ENCODE measurements around the gene GPRC5B. TPM values are rescaled to one million over a fixed set of nuclear protein-coding genes. Genes with fewer than 3 reads are reported as not detected.

Gene GPRC5B
- total RNA-seq, 1 donor from 2014 or later: 38.6 TPM

DNA sequence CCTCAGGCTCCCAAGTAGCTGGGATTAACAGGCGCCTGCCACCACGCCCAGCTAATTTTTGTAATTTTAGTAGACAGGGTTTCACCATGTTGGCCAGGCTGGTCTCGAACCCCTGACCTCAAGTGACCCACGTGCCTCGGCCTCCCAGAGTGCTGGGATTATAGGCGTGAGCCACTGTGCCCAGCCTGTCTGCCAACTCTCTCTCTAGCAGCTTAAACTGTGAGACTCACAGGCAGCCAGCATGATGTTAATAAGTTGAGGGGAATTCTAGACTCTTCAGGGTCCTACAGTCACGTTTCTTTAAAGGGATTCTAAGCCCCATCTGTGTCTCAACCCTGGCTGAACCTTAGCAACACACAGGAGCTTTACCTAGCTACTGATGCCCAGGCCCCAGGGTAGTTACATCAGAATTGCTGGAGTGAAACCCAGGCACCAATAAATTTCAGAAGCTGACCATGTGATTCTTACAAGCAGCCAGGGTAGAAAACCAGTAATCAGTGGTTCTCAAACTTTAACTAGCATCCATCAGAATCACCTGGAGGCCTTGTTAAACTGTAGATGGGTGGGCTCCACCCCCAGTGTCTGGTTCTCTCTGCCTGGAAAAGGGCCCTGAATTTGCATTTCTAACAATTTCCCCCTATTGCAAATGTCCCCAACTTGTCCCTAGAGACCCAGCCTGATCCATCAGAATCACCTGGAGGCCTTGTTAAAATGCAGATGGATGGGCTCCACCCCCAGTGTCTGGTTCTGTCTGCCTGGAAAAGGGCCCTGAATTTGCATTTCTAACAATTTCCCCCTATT, 30.7 kb downstream of the GPRC5B start:
- peaks cover 4 to 12% (median 8%) of the 10 kb centered on the region in 3 donors for H3K36me3 ChIP-seq (ENCODE audit: control insufficient read depth in 3 of 3, insufficient read depth in 3 of 3, low read length in 3 of 3)
- no peaks in the 10 kb centered on the region for H3K27me3 ChIP-seq (ENCODE audit: control insufficient read depth in 3 of 3, insufficient read depth in 3 of 3, low read length in 3 of 3)
- no peak overlapping the region for H3K9ac ChIP-seq (ENCODE audit: low read depth in 1 of 3, low read length in 3 of 3)
- H3K4me3 ChIP-seq (ENCODE audit: low read length in 3 of 3): no peak overlapping the region
- peaks cover 11 to 20% (median 14%) of the 10 kb centered on the region in 3 donors for H3K4me1 ChIP-seq (ENCODE audit: control insufficient read depth in 3 of 3, insufficient read depth in 3 of 3, low read length in 3 of 3)
- no peaks in the 10 kb centered on the region for H3K9me3 ChIP-seq (ENCODE audit: control insufficient read depth in 3 of 3, low read length in 3 of 3)
- no peak overlapping the region for H3K27ac ChIP-seq (ENCODE audit: low read depth, low read length)

DNA sequence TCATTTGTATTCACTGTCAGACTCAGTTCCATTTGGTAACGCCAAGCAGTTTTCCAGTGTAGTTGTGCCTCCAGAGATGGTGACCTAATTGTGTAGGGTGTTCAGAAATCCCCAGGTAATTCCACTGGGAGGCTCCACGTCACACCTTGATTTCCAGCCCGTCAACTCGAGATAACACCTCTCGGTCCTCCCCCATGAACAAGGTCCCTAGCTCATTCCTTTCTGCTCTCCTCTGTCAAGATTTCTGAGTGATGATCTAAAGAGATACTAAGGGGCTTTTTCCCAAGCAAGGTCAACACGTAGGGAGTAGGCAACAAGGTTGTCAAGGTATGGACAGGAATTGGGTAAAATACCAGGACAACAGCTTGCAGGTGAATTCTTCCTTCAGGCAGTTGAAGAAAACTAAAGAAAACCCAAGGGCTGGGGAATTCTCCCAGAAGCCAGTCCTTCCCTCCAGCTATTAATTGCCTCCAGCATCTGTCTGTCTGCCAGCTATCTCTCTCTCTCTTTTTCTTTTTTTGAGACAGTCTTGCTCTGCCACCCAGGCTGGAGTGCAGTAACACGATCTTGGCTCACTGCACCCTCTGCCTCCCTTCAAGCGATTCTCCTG, 31.4 kb downstream of the GPRC5B start:
- Histone ChIP-seq H3K9me3 (ENCODE audit: control insufficient read depth in 3 of 3, low read length in 3 of 3) (no peaks in the 10 kb centered on the region), H3K27ac (ENCODE audit: low read depth, low read length) (no peak overlapping the region), H3K4me3 (ENCODE audit: low read length in 3 of 3) (no peak overlapping the region), H3K9ac (ENCODE audit: low read depth in 1 of 3, low read length in 3 of 3) (no peak overlapping the region), H3K27me3 (ENCODE audit: control insufficient read depth in 3 of 3, insufficient read depth in 3 of 3, low read length in 3 of 3) (no peaks in the 10 kb centered on the region), H3K4me1 (ENCODE audit: control insufficient read depth in 3 of 3, insufficient read depth in 3 of 3, low read length in 3 of 3) (peaks cover 11 to 20% (median 14%) of the 10 kb centered on the region in 3 donors), H3K36me3 (ENCODE audit: control insufficient read depth in 3 of 3, insufficient read depth in 3 of 3, low read length in 3 of 3) (peaks cover 3 to 10% (median 4%) of the 10 kb centered on the region in 3 donors)

DNA sequence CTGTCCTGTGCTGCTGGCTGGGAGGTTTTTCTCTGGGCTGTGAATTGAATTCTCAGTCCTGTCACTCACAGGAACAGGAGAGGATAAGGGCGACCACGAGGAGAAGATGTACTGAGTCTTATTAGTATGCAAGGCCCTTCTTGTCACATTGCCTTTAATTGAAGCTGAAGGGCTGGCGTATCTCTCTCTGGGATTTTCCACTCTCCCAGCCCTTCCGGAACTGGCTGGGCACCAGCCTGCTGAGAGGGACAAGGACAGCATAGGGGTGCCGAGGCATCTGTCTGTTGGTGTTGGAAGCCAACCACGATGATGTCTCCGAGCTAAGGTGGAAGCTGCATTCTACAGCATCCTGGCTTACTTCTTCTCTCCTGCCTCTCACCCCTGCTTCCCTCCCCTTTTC, 33.2 kb downstream of the GPRC5B start:
- no peak overlapping the region for H3K4me3 ChIP-seq (ENCODE audit: low read length in 3 of 3)

DNA sequence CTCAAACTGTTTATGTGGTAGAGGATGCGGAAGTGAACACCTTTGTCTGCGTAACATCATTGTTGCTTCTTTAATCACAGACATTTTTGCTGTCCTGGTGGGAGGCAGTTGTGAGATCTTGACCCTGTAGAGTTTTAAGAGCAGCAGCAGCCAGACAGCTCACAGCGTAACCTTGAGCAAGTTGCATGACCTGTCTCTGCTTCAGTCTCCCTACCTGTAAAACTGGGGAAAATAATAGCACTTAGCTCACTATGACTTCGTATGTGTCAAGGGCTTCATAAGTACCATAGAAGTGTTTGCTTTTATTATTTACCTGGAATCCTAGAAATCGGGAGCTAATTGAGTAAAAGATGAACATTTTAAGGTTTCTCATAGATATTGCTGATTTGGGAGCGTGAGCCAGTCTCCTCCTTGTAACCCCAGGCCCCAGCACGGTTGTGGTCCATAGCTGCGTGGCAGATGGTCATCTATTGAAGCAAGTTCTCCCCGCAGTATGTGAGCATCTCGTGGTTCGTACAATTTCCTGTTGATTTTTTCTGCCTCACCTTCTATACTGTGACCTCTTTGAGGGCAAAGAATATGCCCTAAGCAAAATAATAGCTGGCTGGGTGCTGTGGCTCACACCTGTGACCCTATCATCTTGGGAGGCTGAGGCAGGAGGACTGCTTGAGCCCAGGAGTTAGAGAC, 34.4 kb downstream of the GPRC5B start:
- Histone ChIP-seq H3K27ac (ENCODE audit: low read depth, low read length) (no peak overlapping the region), H3K9me3 (ENCODE audit: control insufficient read depth in 3 of 3, low read length in 3 of 3) (no peaks in the 10 kb centered on the region), H3K4me3 (ENCODE audit: low read length in 3 of 3) (no peak overlapping the region), H3K27me3 (ENCODE audit: control insufficient read depth in 3 of 3, insufficient read depth in 3 of 3, low read length in 3 of 3) (no peaks in the 10 kb centered on the region), H3K36me3 (ENCODE audit: control insufficient read depth in 3 of 3, insufficient read depth in 3 of 3, low read length in 3 of 3) (no peaks in the 10 kb centered on the region), H3K9ac (ENCODE audit: low read depth in 1 of 3, low read length in 3 of 3) (no peak overlapping the region), H3K4me1 (ENCODE audit: control insufficient read depth in 3 of 3, insufficient read depth in 3 of 3, low read length in 3 of 3) (peaks cover 11 to 20% (median 14%) of the 10 kb centered on the region in 3 donors)

More for the DNA sequence above, 33.2 kb downstream of the GPRC5B start:
- no peaks in the 10 kb centered on the region for H3K9me3 ChIP-seq (ENCODE audit: control insufficient read depth in 3 of 3, low read length in 3 of 3)
- peak overlapping the region in 1 of 3 donors; percentile 35 for H3K9ac ChIP-seq (ENCODE audit: low read depth in 1 of 3, low read length in 3 of 3)
- peaks cover 11 to 20% (median 14%) of the 10 kb centered on the region in 3 donors for H3K4me1 ChIP-seq (ENCODE audit: control insufficient read depth in 3 of 3, insufficient read depth in 3 of 3, low read length in 3 of 3)
- no peaks in the 10 kb centered on the region for H3K27me3 ChIP-seq (ENCODE audit: control insufficient read depth in 3 of 3, insufficient read depth in 3 of 3, low read length in 3 of 3)
- no peak overlapping the region for H3K27ac ChIP-seq (ENCODE audit: low read depth, low read length)
- peaks cover 0 to 4% (median 4%) of the 10 kb centered on the region in 3 donors for H3K36me3 ChIP-seq (ENCODE audit: control insufficient read depth in 3 of 3, insufficient read depth in 3 of 3, low read length in 3 of 3)

DNA sequence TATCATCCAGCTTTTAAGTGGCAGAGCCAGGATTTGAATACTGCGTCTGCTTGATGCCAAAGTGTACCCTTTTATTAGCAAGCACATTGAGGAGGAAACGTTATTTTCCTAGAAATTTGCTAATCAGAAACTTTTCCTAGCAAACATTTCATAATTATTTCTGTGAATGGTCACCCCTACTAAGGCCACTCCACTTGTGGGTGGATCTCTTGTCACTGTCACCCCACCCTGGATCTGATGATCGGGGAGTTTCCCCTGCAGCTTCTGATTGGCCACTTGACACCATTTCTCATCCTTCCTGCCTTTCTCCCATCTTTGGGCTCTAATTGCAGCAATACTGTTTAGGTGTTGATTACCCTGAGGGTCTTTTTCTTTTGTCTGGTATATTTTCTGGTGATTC, 35.9 kb downstream of the GPRC5B start:
- H3K4me1 ChIP-seq (ENCODE audit: control insufficient read depth in 3 of 3, insufficient read depth in 3 of 3, low read length in 3 of 3): peaks cover 8 to 13% (median 12%) of the 10 kb centered on the region in 3 donors
- no peak overlapping the region for H3K9ac ChIP-seq (ENCODE audit: low read depth in 1 of 3, low read length in 3 of 3)
- no peak overlapping the region for H3K27ac ChIP-seq (ENCODE audit: low read depth, low read length)
- H3K4me3 ChIP-seq (ENCODE audit: low read length in 3 of 3): no peak overlapping the region
- no peaks in the 10 kb centered on the region for H3K36me3 ChIP-seq (ENCODE audit: control insufficient read depth in 3 of 3, insufficient read depth in 3 of 3, low read length in 3 of 3)
- H3K9me3 ChIP-seq (ENCODE audit: control insufficient read depth in 3 of 3, low read length in 3 of 3): no peaks in the 10 kb centered on the region
- H3K27me3 ChIP-seq (ENCODE audit: control insufficient read depth in 3 of 3, insufficient read depth in 3 of 3, low read length in 3 of 3): no peaks in the 10 kb centered on the region

DNA sequence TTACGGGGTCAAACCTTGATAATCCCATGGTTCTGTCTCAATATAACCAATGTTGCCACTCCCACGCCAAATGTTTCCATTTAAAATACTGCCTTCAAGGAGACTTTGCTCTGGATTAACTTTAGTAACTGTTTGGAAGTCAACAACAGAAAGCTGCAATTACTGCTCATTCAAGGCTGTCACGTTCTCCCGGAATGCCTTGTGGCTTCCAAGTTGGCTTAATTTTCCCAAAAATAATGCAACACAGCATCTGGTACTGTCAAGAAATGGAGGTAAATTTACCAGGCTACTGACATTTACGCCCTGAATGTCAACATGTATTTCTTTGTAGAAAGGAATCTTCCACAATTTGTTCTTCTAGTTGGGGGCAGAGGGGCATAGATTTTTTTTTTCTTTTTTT, 38.2 kb downstream of the GPRC5B start:
- Histone ChIP-seq H3K36me3 (ENCODE audit: control insufficient read depth in 3 of 3, insufficient read depth in 3 of 3, low read length in 3 of 3) (no peaks in the 10 kb centered on the region), H3K9ac (ENCODE audit: low read depth in 1 of 3, low read length in 3 of 3) (no peak overlapping the region), H3K27me3 (ENCODE audit: control insufficient read depth in 3 of 3, insufficient read depth in 3 of 3, low read length in 3 of 3) (no peaks in the 10 kb centered on the region), H3K4me3 (ENCODE audit: low read length in 3 of 3) (no peak overlapping the region), H3K4me1 (ENCODE audit: control insufficient read depth in 3 of 3, insufficient read depth in 3 of 3, low read length in 3 of 3) (peaks cover 8 to 13% (median 9%) of the 10 kb centered on the region in 3 donors), H3K27ac (ENCODE audit: low read depth, low read length) (no peak overlapping the region), H3K9me3 (ENCODE audit: control insufficient read depth in 3 of 3, low read length in 3 of 3) (no peaks in the 10 kb centered on the region)

DNA sequence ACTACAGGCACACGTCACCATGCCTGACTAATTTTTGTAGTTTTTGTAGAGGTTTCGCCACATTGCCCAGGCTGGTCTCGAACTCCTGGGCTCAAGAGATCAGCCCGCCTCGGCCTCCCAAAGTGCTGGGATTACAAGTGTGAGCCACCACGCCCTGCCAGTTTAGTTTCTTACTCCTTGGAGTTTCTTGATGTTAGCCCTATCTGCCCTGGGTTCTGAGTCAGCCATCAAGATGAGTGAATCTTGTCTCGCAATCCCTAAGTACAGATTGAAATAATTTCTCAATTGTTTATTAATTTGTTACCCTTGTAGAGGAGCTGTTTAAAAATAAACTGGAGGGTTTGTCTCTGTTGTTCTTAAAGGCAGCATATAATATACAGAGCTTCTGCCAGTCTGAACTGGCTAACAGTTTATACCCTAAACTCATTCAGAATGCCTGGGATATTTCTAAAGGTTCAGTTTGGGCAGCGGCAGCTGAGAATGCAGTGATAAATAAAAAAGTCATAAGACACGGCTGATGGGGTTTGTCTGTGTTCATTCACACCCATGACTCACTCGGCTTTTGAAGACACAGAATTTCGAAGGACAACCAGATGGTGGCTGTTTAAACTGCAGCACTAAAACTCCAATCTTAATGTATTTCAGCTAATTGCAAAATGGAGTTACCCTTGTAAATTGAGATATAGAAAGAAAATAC, 39.6 kb downstream of the GPRC5B start:
- Histone ChIP-seq H3K4me3 (ENCODE audit: low read length in 3 of 3) (no peak overlapping the region), H3K9ac (ENCODE audit: low read depth in 1 of 3, low read length in 3 of 3) (peak overlapping the region in 2 of 3 donors; percentile 20 to 53), H3K4me1 (ENCODE audit: control insufficient read depth in 3 of 3, insufficient read depth in 3 of 3, low read length in 3 of 3) (peaks cover 9 to 15% (median 12%) of the 10 kb centered on the region in 3 donors), H3K36me3 (ENCODE audit: control insufficient read depth in 3 of 3, insufficient read depth in 3 of 3, low read length in 3 of 3) (no peaks in the 10 kb centered on the region), H3K27ac (ENCODE audit: low read depth, low read length) (peak overlapping the region; percentile 76), H3K9me3 (ENCODE audit: control insufficient read depth in 3 of 3, low read length in 3 of 3) (no peaks in the 10 kb centered on the region), H3K27me3 (ENCODE audit: control insufficient read depth in 3 of 3, insufficient read depth in 3 of 3, low read length in 3 of 3) (no peaks in the 10 kb centered on the region)

DNA sequence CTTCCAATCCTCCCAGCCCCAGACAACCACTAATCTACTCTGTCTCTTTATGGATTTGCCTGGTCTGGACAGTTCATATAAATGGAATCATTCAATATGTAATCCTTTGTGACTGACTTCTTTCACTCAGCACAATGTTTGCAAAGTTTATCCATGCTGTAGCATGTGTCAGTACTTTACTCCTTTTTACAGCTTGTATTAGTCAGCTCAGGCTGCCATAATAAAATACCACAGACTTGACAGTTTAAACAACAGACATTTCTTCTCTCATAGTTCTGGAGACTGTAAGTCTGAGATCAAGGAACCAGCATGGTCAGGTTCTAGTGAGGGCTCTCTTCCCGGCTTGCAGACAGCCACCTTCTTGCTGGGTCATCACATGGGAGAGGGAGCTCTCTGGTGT, 41.3 kb downstream of the GPRC5B start:
- H3K27ac ChIP-seq (ENCODE audit: low read depth, low read length): peak overlapping the region; percentile 52
- no peak overlapping the region for H3K9ac ChIP-seq (ENCODE audit: low read depth in 1 of 3, low read length in 3 of 3)
- no peaks in the 10 kb centered on the region for H3K9me3 ChIP-seq (ENCODE audit: control insufficient read depth in 3 of 3, low read length in 3 of 3)

DNA sequence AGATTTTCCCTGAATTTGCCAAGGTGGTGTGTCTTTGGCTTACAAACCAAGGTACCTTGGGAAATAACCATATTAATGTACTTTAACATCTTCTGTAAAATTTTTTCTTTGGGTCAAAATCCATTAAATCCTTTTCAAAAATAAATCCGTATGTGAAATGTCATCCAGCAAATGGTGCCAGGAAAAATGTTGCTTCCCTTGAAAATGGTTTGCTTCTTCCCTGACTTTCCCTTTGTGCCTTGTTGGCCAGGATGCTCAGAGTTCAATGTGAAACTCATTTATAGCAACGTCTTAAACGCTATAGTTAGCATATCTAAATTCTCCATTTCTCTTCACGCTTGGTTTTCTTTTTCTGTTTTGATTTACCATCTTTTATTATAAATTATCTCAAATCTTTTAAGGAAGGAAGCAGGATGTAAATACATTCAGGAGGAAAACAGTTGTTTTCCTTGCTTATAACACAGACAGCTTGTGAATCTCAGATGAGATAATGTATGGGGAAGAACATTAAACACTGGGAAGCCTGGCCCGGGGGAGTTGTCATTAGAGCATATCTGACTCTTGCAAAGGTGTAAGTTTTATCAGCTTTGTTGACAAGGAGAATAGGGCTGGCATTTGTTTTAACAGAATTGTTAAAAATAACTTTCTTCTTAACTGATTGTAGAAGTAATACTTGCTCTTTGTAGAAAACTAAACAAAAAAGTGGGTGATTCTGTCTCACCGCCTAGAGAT, 42.1 kb downstream of the GPRC5B start:
- no peak overlapping the region for H3K4me3 ChIP-seq (ENCODE audit: low read length in 3 of 3)
- no peaks in the 10 kb centered on the region for H3K36me3 ChIP-seq (ENCODE audit: control insufficient read depth in 3 of 3, insufficient read depth in 3 of 3, low read length in 3 of 3)
- H3K27ac ChIP-seq (ENCODE audit: low read depth, low read length): peak overlapping the region; percentile 52
- peak overlapping the region in 1 of 3 donors; percentile 8 for H3K9ac ChIP-seq (ENCODE audit: low read depth in 1 of 3, low read length in 3 of 3)
- H3K27me3 ChIP-seq (ENCODE audit: control insufficient read depth in 3 of 3, insufficient read depth in 3 of 3, low read length in 3 of 3): no peaks in the 10 kb centered on the region
- peaks cover 20 to 26% (median 21%) of the 10 kb centered on the region in 3 donors for H3K4me1 ChIP-seq (ENCODE audit: control insufficient read depth in 3 of 3, insufficient read depth in 3 of 3, low read length in 3 of 3)
- H3K9me3 ChIP-seq (ENCODE audit: control insufficient read depth in 3 of 3, low read length in 3 of 3): no peaks in the 10 kb centered on the region

More for the DNA sequence above, 41.3 kb downstream of the GPRC5B start:
- H3K27me3 ChIP-seq (ENCODE audit: control insufficient read depth in 3 of 3, insufficient read depth in 3 of 3, low read length in 3 of 3): no peaks in the 10 kb centered on the region
- H3K4me1 ChIP-seq (ENCODE audit: control insufficient read depth in 3 of 3, insufficient read depth in 3 of 3, low read length in 3 of 3): peaks cover 13 to 19% (median 15%) of the 10 kb centered on the region in 3 donors
- H3K4me3 ChIP-seq (ENCODE audit: low read length in 3 of 3): no peak overlapping the region
- no peaks in the 10 kb centered on the region for H3K36me3 ChIP-seq (ENCODE audit: control insufficient read depth in 3 of 3, insufficient read depth in 3 of 3, low read length in 3 of 3)

All from skeletal muscle tissue (tissue), 4 donors.